GM21737 (cell line): ENCODE results near the gene STAG1.
"Not testable (repeated sequence)": the region's sequence is repeated elsewhere in the genome, so short reads cannot be mapped to it uniquely, and the experiment has no call there.

Experiments
- ATAC-seq: cut with Tn5 transposase; IDR thresholded peaks from one replicate; pipeline ENCODE4 v1.9.1; 2021; ENCODE audit warnings: mild to moderate bottlenecking, moderate library complexity; ENCODE audit not compliant: unreplicated experiment

The STAG1 gene

GRCh38 chr3:136708333-136708985 is 43.7 kb downstream of the STAG1 start:
- no peak for ATAC-seq

- ATAC-seq: no peak
Observed at GRCh38 chr3:136703429-136703828, 48.7 kb downstream of the STAG1 start.

- ATAC-seq: no peak
Observed at GRCh38 chr3:136699271-136699828, 52.8 kb downstream of the STAG1 start.

- ATAC-seq: no peak
Observed at GRCh38 chr3:136698361-136698760, 53.8 kb downstream of the STAG1 start.

GRCh38 chr3:136696797-136697196 is 55.4 kb downstream of the STAG1 start:
- no peak for ATAC-seq

- no peak for ATAC-seq
Observed at GRCh38 chr3:136694321-136694720, 57.9 kb downstream of the STAG1 start.

GRCh38 chr3:136690599-136690998 is 61.6 kb downstream of the STAG1 start:
- ATAC-seq: no peak

GRCh38 chr3:136685882-136686281 is 66.3 kb downstream of the STAG1 start:
- no peak for ATAC-seq

GRCh38 chr3:136682740-136683312 is 69.4 kb downstream of the STAG1 start:
- ATAC-seq: no peak

- ATAC-seq: no peak
Observed at GRCh38 chr3:136678981-136679380, 73.2 kb downstream of the STAG1 start.

- ATAC-seq: no peak
Observed at GRCh38 chr3:136676009-136676408, 76.2 kb downstream of the STAG1 start.

GRCh38 chr3:136675150-136675858 is 76.9 kb downstream of the STAG1 start:
- no peak for ATAC-seq

GRCh38 chr3:136672457-136672856 is 79.7 kb downstream of the STAG1 start:
- no peak for ATAC-seq

- no peak for ATAC-seq
Observed at GRCh38 chr3:136671921-136672320, 80.3 kb downstream of the STAG1 start.

GRCh38 chr3:136670166-136670565 is 82.0 kb downstream of the STAG1 start:
- ATAC-seq: no peak

- no peak for ATAC-seq
Observed at GRCh38 chr3:136667081-136667480, 85.1 kb downstream of the STAG1 start.

GRCh38 chr3:136666301-136666700 is 85.9 kb downstream of the STAG1 start:
- ATAC-seq: not testable (repeated sequence)

- ATAC-seq: no peak
Observed at GRCh38 chr3:136664771-136665170, 87.4 kb downstream of the STAG1 start.

GRCh38 chr3:136661282-136661681 is 90.9 kb downstream of the STAG1 start:
- no peak for ATAC-seq

- ATAC-seq: no peak
Observed at GRCh38 chr3:136658946-136659682, 93.1 kb downstream of the STAG1 start.

- no peak for ATAC-seq
Observed at GRCh38 chr3:136657526-136657925, 94.7 kb downstream of the STAG1 start.
